GM18868 (cell line): ENCODE measurements around the gene MAP4K2.

Experiments used
- ATAC-seq: cut with Tn5 transposase; IDR thresholded peaks from one replicate; pipeline ENCODE4 v1.9.1; 2021; ENCODE audit warnings: mild to moderate bottlenecking, moderate library complexity; ENCODE audit not compliant: unreplicated experiment

The MAP4K2 gene

DNA sequence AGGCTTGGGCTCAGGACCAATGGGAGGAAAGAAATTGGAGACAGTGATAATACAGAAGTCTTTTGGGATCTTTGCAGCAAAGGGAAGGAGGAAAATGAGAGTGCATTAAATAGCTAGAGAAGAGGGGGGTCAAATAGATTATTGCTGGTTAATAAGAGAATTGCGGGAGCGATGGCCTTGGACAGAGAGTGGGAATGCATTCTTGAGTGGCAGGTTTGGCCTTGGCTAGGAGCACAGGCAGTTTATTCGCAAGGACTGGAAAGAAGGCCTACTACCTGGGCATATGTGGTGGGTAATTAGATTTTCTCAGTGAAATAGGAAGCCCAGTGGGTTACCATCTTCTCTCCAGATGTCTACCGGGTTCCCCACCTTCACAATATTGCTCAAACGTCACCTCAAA lies 10.8 kb upstream of the MAP4K2 start:
- ATAC-seq: no peak

DNA sequence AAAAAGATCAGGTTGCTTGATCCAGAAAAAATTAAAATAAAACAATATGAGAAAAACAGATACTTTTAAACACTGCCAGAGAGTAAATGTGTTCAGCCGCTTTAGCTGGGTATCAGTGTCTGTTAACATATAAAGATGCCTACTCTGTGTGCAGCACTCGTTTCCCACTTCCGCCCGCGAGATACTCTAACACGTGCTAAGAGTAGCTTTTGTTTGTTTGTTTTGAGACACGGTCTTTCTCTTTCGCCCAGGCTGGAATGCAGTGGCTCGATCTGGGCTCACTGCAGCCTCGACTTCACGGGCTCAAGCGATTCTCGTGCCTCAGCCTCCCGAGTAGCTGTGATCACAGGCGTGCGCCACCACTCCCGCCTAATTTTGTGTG lies 7.9 kb upstream of the MAP4K2 start:
- ATAC-seq: no peak

DNA sequence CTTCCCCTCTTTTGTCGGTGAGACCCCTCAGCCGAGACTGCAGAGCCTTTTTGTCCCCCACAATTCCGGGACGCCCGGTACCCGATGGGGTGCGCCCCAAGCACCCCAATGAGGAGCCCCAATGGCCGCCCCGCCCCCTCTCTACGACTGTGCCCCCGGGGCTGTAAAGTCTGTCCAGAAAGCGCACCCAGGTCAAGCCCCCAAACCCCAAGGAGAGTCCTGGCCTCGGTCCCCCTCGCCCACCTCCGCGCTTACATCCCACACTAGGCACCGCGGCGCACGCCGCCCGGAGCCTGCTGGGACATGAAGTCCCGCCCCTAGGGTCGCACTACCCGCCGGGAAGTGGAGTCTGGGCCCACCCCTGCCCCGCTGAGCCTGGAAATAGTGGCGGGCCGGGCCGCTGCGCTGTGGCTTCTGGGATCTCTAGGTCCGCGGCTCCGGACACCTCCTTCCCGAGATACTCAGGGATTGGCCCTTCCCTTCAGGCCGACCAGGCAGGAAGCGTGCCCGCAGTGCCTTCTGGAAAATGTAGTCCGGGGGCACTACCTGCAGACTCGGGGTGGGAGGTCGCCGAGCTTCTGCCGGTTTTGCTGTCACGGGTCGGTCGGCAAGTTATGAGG lies 7.4 kb upstream of the MAP4K2 start, which contains the start of gene MEN1:
Gene MEN1 (minus strand): TSS at position 281 of the 620 bp plus-strand sequence. CDS start 442 bp downstream, outside the sequence.
- peak; percentile 55 for ATAC-seq

DNA sequence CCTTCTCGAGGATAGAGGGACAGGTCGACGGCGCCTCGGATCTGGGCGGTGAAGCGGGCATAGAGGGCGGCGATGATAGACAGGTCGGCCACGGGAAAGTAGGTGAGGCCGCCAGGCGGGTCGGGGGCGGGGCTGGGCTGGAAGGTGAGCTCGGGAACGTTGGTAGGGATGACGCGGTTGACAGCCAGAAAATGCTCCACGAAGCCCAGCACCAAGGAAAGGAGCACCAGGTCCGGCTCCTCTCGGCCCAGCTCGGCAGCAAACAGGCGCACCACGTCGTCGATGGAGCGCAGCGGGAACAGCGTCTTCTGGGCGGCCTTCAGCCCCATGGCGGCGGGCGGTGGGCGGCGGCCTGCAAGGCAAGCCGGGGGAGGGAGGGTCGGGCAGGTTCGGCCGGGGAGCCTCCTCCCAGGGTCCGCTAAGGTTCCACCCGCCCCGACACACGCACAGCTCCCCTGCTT lies 6.8 kb upstream of the MAP4K2 start:
- no peak for ATAC-seq

DNA sequence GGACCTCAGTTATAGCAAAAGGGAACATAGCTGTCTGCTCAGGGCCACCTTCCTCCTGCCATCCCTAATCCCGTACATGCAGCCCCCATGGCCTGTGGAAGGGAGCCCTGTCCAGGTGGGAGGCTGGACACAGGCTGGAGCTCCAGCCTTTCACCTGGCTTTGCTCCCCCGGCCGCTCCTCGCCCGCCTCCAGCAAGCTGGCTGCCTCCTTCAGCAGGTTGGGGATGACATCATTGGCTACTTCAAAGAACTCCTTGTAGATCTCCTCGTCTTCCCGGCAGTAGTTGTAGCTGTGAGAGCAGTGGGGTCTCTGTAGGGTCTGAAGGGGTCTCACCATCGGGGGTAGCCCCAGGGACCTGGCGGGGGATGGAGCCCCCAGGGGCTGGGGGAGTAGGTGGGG lies 2.5 kb upstream of the MAP4K2 start:
- no peak for ATAC-seq

DNA sequence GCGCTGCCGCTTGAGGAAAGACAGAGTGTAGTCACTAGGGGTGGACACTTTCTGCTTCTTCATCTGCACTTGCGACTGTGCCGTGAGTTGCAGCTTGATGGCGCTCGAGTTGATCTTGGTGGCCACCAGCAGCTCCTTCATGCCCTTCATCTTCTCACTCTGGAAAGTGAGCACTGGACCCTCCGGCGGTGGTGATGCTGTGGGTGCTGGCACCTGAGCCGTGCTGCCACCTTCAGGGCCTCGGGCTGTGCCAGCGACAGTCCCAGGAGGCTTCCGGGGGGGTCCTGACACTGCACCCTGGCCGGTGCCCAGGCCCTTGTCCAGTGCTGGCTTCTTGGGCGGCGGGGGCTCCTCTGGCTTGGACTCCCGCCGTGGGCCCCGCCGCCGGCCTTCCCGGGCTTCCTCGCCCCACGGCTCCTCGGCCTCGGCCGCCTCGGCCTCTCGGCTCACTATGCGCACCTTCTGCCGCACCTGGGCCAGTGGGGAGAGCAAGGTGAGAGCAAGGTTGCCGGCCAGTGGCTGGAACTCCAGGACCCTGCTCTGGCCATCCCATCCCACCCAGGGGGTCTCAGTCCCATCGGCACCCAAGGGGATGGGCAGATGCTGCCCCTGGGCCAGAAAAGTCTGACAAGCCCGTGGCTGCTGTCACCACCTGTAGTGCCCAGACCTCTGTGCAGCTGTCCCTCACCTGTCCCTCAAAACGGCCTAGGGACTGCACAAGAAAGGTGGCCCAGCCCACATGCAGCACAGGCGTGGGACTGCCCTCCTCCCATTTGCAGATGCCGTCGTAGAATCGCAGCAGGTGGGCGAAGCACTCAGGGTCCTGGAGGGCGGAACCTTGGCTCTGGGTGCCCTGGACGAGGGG lies 1.6 kb upstream of the MAP4K2 start:
- ATAC-seq: no peak

DNA sequence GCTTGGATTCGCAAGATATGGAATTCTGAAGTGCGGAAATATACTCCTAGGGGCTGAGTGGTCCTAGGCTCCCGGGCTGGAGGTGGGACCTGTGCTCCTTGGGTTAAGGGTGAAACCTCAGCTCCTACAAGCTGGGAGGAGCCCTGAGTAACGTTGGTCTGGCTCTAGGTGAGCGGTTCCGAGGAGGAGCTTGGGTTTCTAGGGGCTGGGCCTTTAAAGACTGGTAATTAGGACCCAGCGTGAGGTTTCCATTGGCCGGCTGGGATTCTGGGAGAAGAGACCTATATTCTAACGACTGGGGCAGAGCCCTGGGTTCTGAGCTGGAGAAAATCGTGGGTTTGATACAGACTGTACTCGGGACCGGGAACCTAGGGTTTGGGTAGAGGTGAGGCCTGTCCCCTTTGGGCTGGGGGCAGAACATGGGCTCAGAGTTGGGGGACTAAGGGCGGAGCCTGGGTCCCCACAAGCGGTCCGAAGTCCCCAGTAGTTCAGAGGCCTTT lies 882 bp upstream of the MAP4K2 start:
- no peak for ATAC-seq

DNA sequence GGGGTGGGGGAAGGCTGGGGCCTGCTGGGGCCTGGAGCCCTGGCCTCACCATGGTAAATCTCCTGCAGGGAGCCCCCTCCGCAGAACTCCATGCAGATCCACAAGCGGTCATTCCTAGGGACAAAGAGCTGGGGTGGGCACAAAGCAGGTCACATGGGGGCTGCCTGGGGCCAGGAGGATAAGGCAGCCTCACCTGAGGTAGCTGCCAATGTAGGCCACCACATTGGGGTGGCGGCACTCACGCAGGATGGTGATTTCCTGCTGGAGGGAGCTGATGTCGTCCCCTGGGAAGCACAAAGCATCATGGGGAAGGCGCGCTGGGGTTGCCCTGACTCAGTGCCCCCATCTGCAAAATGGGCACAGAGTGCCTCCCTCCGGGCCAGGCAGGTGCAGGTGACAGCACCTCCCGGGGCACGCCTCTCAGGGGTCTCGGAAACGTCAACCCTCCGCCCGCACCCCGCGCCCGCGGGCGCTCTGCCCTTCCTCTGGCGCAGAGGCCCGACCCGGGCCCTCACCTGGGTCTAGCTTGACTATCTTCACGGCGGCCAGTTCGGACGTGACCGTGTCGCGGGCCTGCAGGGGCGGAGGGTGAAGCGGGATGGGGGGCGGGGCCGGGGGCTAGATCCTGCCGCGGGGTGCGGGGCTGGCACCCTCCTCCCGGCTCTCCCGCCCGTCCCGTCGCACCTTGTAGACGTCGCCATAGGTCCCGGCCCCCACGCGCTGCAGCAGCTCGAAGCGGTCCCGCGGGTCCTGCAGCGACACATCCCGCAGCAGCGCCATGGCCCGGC lies 450 bp downstream of the MAP4K2 start:
- ATAC-seq: peak; percentile 20

DNA sequence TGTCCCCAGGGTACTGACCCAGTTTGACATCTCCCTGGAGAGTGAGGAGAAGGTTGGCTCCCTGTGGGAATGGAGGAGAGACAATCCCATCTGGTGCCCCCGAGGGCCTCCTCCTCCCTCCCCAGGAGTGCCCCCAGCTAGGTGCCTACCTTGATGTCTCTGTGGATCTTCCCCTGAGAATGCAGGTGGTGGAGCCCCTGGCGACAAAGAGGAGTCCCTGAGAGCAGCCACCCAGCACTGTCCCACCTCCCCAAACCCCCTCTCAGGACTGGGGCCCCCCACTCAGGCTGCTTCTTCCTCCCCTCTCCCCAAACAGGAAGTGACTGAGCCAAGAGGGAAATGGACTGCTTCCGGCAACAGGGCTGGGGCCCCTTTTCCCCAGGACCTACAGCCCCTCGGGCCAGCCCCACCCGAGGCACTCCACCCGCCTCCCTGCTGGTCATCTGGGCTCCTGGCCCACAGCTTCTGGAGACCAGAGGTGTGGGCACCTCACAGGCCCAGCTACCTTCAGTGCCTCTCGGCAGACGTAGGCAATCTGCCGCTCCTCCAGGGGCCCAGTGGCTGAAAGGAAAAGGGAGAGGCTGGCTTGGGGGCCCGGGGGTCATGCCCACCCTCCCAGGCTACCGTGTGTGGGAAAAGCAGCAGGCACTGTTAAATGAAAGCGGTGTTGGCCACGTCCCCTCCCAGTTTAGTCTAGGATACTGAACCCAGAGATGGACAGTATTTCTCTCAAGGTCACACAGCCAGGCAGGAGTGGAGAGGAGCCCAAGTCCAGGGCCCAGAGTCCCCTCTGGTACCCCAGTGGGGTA lies 1.2 kb downstream of the MAP4K2 start:
- ATAC-seq: no peak

DNA sequence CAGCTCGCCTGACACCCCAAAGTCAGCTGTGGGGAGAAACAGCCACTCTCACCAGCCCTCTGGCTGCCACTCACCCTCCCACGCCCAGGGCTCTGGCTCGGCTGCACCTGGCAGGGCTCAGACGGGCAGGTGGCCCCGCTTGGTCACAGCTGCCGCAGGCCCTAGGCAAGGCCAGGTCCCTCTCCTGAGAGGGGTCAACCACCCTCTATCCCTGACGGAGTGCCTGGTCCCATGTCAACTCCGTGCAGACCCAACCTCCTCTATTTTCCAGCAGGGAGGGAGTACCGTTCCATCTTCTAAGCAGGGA lies 1.9 kb downstream of the MAP4K2 start:
- ATAC-seq: no peak

DNA sequence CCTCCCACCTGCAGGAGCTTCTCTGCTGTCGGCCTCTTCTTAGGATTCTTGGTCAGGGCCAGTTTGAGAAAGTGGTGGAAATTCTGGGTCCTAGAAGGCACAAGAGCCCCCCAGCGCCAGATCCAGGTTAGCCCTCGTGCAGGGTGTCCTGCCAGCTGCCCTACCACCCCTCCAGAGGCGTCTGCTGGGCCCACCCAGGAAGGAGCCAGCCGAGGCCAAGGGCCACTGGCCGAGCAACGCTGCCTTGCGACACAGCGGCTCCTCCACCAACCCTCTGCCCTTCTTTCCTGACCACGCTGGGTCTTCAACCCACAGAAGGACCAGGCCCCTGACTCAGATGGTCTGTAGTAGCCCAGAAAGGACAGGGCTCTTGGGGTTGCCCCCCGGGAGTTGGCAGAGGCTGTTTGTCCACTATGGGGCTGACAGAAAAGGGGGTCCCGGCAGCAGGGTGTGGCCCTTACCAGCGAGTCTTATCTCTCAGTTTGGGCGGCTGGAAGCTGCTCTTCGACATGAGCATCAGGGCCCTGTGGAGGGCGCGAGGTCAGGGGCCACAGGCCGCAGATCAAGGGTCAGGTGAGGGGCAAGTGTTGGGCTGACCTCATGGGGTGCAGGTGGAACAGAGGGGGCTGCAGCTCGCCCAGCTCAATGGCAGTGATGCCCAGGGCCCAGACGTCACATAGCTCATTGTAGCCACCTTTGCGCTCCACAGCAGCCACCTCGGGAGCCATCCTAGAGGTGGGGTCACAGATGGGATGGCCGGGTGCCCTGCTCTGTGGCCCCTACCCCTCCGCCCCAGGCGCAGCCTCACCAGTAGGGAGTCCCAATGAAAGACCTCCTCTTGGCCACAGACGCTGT lies 2.5 kb downstream of the MAP4K2 start:
- no peak for ATAC-seq

DNA sequence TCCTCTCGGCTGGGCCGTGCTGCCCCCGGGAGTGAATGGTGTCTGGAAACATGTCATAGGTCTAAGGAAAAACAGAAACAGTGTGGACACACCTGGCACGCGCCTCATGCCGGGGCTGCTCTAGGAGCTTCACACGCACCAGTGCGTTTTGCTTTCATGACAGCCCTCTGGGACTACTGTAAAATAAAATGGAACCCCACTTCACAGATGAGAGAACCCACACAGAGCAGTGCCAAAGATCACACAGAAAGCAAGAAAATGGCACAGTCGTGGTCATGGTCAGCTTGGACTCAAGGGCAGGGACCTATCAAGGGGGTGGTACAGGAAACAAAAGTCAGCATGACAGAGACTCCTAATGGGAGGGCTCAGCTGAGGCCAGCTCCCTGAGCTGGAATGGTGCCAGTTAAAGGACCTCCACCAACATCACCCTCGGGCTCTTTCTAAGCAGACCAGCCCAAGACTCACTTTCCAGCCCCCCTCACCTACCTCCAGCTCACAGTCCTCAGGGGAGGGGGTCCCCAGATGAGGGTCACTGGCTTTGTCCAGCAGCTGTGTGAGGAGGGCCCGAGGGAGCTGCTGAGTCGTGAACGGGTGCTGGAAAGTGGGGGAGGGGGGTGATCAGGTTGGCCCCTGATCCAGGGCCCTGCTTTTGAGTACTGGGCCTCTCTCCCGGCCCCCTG lies 3.3 kb downstream of the MAP4K2 start:
- ATAC-seq: no peak

DNA sequence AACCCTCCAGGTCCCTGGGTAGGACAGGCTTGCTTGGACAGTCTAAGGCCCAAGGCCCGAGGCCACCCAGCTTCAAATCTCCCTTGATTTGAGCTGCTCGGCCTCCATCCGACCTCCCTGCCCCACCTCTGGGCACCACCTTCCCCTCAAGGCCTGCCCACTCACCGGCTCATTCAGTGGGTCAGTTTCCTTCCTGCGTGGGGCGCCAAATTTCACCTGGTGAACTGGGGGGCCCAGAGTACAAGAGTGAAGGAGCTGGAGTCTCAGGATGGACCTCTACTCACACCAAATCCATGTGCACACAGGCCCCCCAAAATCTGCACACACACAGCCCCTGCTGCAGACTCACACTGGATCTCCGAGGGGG lies 3.8 kb downstream of the MAP4K2 start:
- ATAC-seq: no peak

DNA sequence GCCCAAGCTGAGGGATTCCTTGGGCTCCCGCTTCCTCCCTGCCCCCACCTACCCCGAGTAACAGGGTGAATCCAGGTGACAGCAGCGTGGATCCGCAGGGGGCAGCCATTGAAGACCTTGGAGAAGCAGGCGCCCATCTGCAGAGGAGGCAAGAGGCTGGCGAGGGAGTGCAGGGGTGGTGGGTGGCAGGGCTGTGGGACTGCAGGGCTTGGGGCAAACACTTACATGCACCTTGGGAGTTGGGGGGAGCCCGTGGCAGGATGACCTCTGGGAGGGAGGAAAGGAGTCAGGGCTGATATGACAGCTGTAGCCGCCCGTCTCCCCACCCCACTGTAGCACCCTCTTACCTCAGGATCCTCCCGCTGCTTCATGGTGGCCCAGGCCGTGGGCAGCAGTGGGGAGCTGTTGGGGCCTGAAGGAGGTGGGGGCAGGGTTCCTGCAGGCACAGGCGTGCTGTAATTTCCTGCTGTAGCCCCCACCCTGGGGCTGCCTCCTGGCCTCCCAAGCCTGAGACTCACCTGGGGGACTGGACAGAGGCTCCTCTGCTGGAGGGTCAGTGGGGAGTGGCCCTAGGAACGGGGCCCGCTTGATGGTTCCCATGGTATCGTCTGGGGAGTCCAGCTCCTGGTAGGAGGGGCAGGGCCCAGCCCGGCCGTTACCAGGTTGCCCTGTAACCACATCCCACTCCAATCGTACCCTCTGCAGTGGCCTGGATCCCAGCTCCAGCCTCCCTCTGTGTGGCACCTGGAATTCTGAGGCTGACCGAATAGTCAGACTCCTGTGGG lies 6.1 kb downstream of the MAP4K2 start:
- ATAC-seq: no peak

DNA sequence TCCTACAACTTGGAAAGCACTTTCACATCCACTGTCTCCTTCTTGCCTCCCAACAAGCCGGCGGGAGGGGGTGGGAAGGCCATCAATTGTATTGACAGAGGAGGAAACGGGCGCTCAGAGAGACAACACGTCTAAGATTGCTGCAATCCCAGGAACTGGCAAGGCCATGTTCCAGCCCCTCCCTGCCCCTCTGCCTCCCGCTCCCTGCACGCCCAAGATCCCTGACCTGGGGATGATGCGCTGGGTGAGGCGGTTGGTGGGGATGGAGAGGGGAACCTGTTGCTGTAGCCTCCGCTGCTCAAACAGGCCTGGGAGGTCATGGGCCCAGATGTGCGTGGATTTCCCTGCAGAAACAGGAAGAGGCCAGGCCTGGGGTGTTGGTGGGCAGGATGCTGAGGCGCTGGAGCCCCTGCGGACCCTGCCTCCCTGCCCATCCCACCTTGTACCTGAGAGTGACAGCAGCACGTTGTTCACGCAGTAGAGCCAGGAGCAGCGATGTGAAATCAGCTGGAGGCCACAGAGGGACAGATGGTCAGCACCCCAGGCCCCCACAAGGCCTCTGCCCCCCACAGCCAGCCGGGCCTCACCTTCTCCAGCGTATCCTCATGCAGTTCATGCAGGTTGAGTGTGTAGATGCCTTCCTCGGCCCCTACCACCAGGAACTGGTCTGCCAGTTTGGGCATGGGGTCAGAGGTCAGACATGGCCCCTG lies 6.8 kb downstream of the MAP4K2 start:
- no peak for ATAC-seq

DNA sequence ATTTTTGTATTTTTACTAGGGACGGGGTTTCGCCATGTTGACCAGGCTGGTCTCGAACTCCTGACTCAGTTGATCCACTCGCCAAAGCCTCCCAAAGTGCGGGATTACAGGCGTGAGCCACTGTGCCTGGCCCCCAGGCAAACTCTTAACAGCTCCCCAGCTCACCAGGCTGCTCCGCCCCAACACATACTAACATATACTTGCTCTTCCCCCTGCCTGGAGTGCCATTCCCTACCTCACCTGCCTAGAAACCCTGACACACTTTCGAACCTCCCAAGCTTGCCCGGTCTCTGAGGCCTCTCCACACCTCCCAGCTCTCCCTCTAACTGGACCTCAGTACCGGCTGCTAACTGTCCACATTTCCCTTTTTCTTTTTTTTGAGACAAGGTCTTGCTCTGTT lies 8.5 kb downstream of the MAP4K2 start:
- ATAC-seq: no peak

DNA sequence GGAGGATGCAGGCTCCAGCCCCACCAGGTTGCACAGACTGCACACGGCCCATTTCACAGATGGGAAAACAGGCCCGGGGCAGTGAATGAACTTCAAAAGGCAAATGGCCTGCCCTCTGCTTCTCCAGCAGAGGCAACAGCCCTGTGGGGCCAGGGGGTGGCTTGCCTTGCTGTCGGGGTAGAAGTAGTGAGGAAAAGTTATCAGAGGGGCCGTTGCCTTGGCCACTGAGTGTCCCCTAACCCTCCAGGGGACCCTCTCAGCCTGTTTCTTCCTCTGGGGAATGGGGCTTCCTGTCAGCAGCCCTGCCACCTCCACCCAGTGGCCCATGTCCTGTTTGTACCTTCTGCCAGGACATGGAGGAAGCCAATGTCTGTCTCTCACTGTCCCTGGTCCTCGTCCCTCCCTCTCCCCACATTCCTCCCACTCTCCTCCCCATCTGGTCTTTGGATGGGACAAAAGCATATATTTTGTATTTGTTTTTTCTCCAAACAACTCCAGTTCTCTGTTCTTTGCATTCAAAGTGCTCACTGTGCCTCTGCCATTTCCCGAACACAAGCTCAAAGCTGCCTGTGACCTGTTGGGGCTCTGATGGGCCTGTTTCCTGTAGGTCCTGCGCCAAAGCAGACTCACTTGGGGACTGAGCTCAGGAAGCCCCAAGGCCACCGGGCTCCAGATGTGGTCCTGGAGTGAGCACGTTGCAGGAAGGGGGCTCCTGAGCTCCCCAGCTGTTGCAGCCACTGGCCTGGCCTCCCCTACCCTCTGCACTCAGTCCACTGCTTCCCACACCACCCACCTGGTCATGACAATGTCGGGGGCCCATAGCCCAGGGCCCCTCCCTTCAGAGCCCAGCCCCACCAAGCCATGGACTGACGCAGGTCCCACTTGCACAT lies 9.5 kb downstream of the MAP4K2 start:
- no peak for ATAC-seq
